PFSK-1 (cell line): ENCODE results near the gene NFATC3.

ENCODE experiments used
- FOXP2 ChIP-seq: optimal IDR thresholded peaks from 2 replicates; pipeline ENCODE3; 2011; ENCODE audit warnings: borderline replicate concordance, control low read depth, inconsistent platforms; ENCODE audit not compliant: insufficient read depth; ENCODE audit errors: extremely low read length, extremely low read depth
- POLR2AphosphoS5 ChIP-seq: IDR thresholded peaks from 2 replicates; pipeline ENCODE4 v1.6.1; 2012; ENCODE audit warnings: low read depth, mild to moderate bottlenecking, control low read depth, low read length, moderate library complexity
- TAF1 ChIP-seq: IDR thresholded peaks from 2 replicates; pipeline ENCODE4 v1.6.1; 2012; ENCODE audit warnings: low read length, control low read depth, borderline replicate concordance; ENCODE audit not compliant: insufficient read depth
- TF ChIP-seq, protein P1 (sequence below), 2 experiments: IDR thresholded peaks; 2 replicates each; pipeline versions ENCODE4 v1.6.1 to v1.8.0; 2011 to 2012; ENCODE audit warnings: low read depth in 2 of 2, low read length in 2 of 2, control low read depth in 1 of 2, inconsistent platforms in 1 of 2, mild to moderate bottlenecking in 1 of 2, moderate library complexity in 1 of 2; ENCODE audit not compliant: insufficient read depth in 1 of 2

DNA sequence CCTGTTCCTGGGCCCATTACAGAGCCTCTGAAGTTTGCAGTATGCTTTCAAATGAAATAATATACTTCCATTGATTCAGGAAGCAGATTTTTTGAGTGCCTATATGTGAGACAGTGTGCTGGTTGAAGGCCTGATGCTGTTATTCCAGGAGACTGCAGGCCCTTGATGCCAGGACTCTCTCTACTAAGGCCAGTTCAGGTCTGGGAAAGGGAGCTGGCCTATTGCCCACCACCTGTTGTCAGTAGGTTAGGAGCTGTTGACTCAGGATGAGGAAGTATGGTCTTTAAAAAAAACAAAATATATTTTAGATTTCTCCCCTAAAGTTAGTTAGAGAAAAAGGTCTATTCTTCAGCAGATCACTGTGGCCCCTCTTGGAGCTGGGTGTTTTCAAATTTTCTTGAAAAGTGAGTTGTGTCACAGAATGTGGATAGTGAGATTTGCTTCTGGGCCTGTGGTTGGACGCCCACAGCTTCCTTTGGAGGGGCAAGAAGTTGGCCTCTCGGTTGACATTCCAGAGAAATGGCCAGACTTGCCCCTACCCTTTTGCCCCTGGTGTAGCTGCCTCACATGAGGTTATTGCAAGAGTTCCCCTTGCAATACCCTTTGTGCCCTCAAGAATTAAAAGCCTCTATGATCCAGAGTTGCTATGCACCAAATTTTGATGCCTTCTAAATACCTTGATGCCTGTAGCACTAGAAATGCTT lies 142.8 kb downstream of the NFATC3 start:
- TF ChIP-seq TAF1 (no peak), POLR2AphosphoS5 (no peak), FOXP2 (no peak)
- TF ChIP-seq, protein P1, sequence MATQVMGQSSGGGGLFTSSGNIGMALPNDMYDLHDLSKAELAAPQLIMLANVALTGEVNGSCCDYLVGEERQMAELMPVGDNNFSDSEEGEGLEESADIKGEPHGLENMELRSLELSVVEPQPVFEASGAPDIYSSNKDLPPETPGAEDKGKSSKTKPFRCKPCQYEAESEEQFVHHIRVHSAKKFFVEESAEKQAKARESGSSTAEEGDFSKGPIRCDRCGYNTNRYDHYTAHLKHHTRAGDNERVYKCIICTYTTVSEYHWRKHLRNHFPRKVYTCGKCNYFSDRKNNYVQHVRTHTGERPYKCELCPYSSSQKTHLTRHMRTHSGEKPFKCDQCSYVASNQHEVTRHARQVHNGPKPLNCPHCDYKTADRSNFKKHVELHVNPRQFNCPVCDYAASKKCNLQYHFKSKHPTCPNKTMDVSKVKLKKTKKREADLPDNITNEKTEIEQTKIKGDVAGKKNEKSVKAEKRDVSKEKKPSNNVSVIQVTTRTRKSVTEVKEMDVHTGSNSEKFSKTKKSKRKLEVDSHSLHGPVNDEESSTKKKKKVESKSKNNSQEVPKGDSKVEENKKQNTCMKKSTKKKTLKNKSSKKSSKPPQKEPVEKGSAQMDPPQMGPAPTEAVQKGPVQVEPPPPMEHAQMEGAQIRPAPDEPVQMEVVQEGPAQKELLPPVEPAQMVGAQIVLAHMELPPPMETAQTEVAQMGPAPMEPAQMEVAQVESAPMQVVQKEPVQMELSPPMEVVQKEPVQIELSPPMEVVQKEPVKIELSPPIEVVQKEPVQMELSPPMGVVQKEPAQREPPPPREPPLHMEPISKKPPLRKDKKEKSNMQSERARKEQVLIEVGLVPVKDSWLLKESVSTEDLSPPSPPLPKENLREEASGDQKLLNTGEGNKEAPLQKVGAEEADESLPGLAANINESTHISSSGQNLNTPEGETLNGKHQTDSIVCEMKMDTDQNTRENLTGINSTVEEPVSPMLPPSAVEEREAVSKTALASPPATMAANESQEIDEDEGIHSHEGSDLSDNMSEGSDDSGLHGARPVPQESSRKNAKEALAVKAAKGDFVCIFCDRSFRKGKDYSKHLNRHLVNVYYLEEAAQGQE (IDR thresholded peaks at IDR 0.05; ENCODE audit: insufficient read depth in 1 of 2, low read depth in 2 of 2, low read length in 2 of 2), result no peak
